HG03558 (cell line): Measurements from ENCODE around the gene AGFG1.
"Not testable (repeated sequence)": the region's sequence is repeated elsewhere in the genome, so short reads cannot be mapped to it uniquely, and the experiment has no call there.

ENCODE experiments used
- ATAC-seq: cut with Tn5 transposase; IDR thresholded peaks from one replicate; pipeline ENCODE4 v1.9.1; 2021; ENCODE audit warnings: moderate number of reproducible peaks; ENCODE audit not compliant: unreplicated experiment; ENCODE audit errors: extremely low read depth

AGFG1 gene

GRCh38 chr2:227527351-227527750 lies 55.4 kb downstream of the AGFG1 start:
- no peak for ATAC-seq

GRCh38 chr2:227528803-227529202 lies 56.8 kb downstream of the AGFG1 start:
- ATAC-seq: no peak

GRCh38 chr2:227529871-227530270 lies 57.9 kb downstream of the AGFG1 start:
- ATAC-seq: no peak

GRCh38 chr2:227534714-227535113 lies 62.8 kb downstream of the AGFG1 start:
- peak; percentile 77 for ATAC-seq

GRCh38 chr2:227536445-227536844 lies 64.5 kb downstream of the AGFG1 start:
- no peak for ATAC-seq

GRCh38 chr2:227539465-227539956 lies 67.6 kb downstream of the AGFG1 start:
- no peak for ATAC-seq

- not testable (repeated sequence) for ATAC-seq
Observed at GRCh38 chr2:227540352-227540751, 68.4 kb downstream of the AGFG1 start.

GRCh38 chr2:227545990-227546389 lies 74.0 kb downstream of the AGFG1 start:
- no peak for ATAC-seq

GRCh38 chr2:227551836-227552235 lies 79.9 kb downstream of the AGFG1 start:
- ATAC-seq: no peak

- no peak for ATAC-seq
Observed at GRCh38 chr2:227562581-227562980, 90.6 kb downstream of the AGFG1 start.

GRCh38 chr2:227565080-227565479 lies 93.1 kb downstream of the AGFG1 start:
- no peak for ATAC-seq

- no peak for ATAC-seq
Observed at GRCh38 chr2:227566012-227566411, 94.1 kb downstream of the AGFG1 start.

- ATAC-seq: no peak
Observed at GRCh38 chr2:227568852-227569169, 96.9 kb downstream of the AGFG1 start.

GRCh38 chr2:227570615-227571014 lies 98.7 kb downstream of the AGFG1 start:
- no peak for ATAC-seq

GRCh38 chr2:227576110-227576509 lies 104.2 kb downstream of the AGFG1 start:
- no peak for ATAC-seq

- no peak for ATAC-seq
Observed at GRCh38 chr2:227576812-227577211, 104.9 kb downstream of the AGFG1 start.

GRCh38 chr2:227577555-227577954 lies 105.6 kb downstream of the AGFG1 start:
- ATAC-seq: no peak

- no peak for ATAC-seq
Observed at GRCh38 chr2:227578642-227579041, 106.7 kb downstream of the AGFG1 start.

GRCh38 chr2:227579791-227580190 lies 107.8 kb downstream of the AGFG1 start:
- no peak for ATAC-seq

GRCh38 chr2:227582369-227582768 lies 110.4 kb downstream of the AGFG1 start:
- no peak for ATAC-seq

- ATAC-seq: no peak
Observed at GRCh38 chr2:227592694-227593387, 120.9 kb downstream of the AGFG1 start.

GRCh38 chr2:227595797-227596196 lies 123.8 kb downstream of the AGFG1 start:
- ATAC-seq: no peak
